IMR-90 (cell line): Measurements from ENCODE around the gene BDH1. TPM values are rescaled to one million over a fixed set of nuclear protein-coding genes. Genes with fewer than 3 reads are reported as not detected.

Experiments
- ATAC-seq: fragments of 200-7000 bp; cut with Tn5 transposase; 2 replicates; pipeline ENCODE4 v1.9.1; 2020; ENCODE audit warnings: low read depth, mild to moderate bottlenecking, moderate library complexity
- BruUV-seq: library from RNA; stranded (reverse); fragments of 400-500 nt; replicated peaks from 2 replicates; lab custom pipeline; 2021; lab: Mats Ljungman, UMichigan
- CTCF ChIA-PET: fragments of 300-600 bp; formaldehyde crosslinking; extraction: SDS; loops from one replicate; lab custom pipeline; 2021; ENCODE audit warnings: antibody characterized with exemption; lab: Yijun Ruan, JAX
- POLR2A ChIA-PET: fragments of 300-600 bp; sonication (Branson Sonifier 250); formaldehyde crosslinking; loops from one replicate; lab custom pipeline; 2022; ENCODE audit warnings: antibody characterized with exemption; ENCODE audit not compliant: unreplicated experiment; lab: Charles Lee
- DNase-seq: peaks from one replicate; pipeline ENCODE4 v3.0.0; 2013
- H2AFZ ChIP-seq: replicated peaks from 2 replicates; pipeline ENCODE3; 2013; ENCODE audit warnings: low read length, mild to moderate bottlenecking; ENCODE audit not compliant: poor library complexity
- H2AK5ac ChIP-seq: 2 replicates; pipeline ENCODE4 v1.6.1; 2013; ENCODE audit warnings: low read depth, low read length, inconsistent platforms
- H2AK9ac ChIP-seq: replicated peaks from 2 replicates; pipeline ENCODE3; 2013; ENCODE audit warnings: mild to moderate bottlenecking, low read depth, low read length, moderate library complexity; ENCODE audit not compliant: poor library complexity
- H2BK120ac ChIP-seq: 2 replicates; pipeline ENCODE4 v1.6.1; 2013; ENCODE audit warnings: low read depth, low read length, inconsistent platforms
- H2BK15ac ChIP-seq: 3 replicates; pipeline ENCODE4 v1.6.1; 2013; ENCODE audit warnings: low read depth, low read length, inconsistent platforms
- H2BK20ac ChIP-seq: 2 replicates; pipeline ENCODE4 v1.6.1; 2013; ENCODE audit warnings: low read depth, mild to moderate bottlenecking, inconsistent platforms, low read length, moderate library complexity
- H2BK5ac ChIP-seq: 2 replicates; pipeline ENCODE4 v1.6.1; 2013; ENCODE audit warnings: mild to moderate bottlenecking, low read depth, low read length, inconsistent platforms; ENCODE audit not compliant: poor library complexity, severe bottlenecking
- H3K14ac ChIP-seq: replicated peaks from 2 replicates; pipeline ENCODE4 v1.6.1; 2013; ENCODE audit warnings: low read depth, low read length, inconsistent platforms
- H3K18ac ChIP-seq: 2 replicates; pipeline ENCODE4 v1.6.1; 2013; ENCODE audit warnings: low read depth, low read length, control low read depth
- H3K23ac ChIP-seq: 2 replicates; pipeline ENCODE4 v1.6.1; 2013; ENCODE audit warnings: low read depth, low read length, inconsistent platforms
- H3K27ac ChIP-seq: 2 replicates; pipeline ENCODE4 v1.5.1; 2013; ENCODE audit warnings: mild to moderate bottlenecking, control low read depth, low read length; ENCODE audit not compliant: insufficient read depth
- H3K27me3 ChIP-seq: 2 replicates; pipeline ENCODE4 v1.6.1; 2013; ENCODE audit warnings: low read length; ENCODE audit not compliant: control insufficient read depth, insufficient read depth
- H3K36me3 ChIP-seq: 2 replicates; pipeline ENCODE4 v1.6.1; 2013; ENCODE audit warnings: low read length, mixed read lengths; ENCODE audit not compliant: control insufficient read depth, insufficient read depth
- H3K4ac ChIP-seq: 2 replicates; pipeline ENCODE4 v1.6.1; 2013; ENCODE audit warnings: low read depth, low read length, inconsistent platforms
- H3K4me1 ChIP-seq: 2 replicates; pipeline ENCODE4 v1.6.1; 2013; ENCODE audit warnings: low read length, mixed read lengths; ENCODE audit not compliant: control insufficient read depth, insufficient read depth
- H3K4me2 ChIP-seq: 2 replicates; pipeline ENCODE4 v1.6.1; 2013; ENCODE audit warnings: low read depth, mild to moderate bottlenecking, control low read depth, low read length, moderate library complexity
- H3K4me3 ChIP-seq: 2 replicates; pipeline ENCODE4 v1.5.1; 2013; ENCODE audit warnings: low read depth, mild to moderate bottlenecking, control low read depth, low read length, moderate library complexity; ENCODE audit not compliant: insufficient read depth
- H3K56ac ChIP-seq: 2 replicates; pipeline ENCODE4 v1.6.1; 2013; ENCODE audit warnings: low read length, inconsistent platforms; ENCODE audit not compliant: insufficient read depth; ENCODE audit errors: extremely low read depth
- H3K79me1 ChIP-seq, 2 experiments: 2 replicates each; pipeline ENCODE4 v1.6.1; 2013; ENCODE audit warnings: low read length in 2 of 2, inconsistent platforms in 1 of 2, low read depth in 1 of 2
- H3K9ac ChIP-seq: 2 replicates; pipeline ENCODE4 v1.6.1; 2013; ENCODE audit warnings: low read depth, low read length, control low read depth
- H3K9me1 ChIP-seq: 2 replicates; pipeline ENCODE4 v1.6.1; 2013; ENCODE audit warnings: low read length, inconsistent platforms; ENCODE audit not compliant: insufficient read depth
- H3K9me3 ChIP-seq: 2 replicates; pipeline ENCODE4 v1.6.1; 2013; ENCODE audit warnings: low read length; ENCODE audit not compliant: control insufficient read depth, insufficient read depth
- H4K20me1 ChIP-seq: 2 replicates; pipeline ENCODE4 v1.6.1; 2013; ENCODE audit warnings: low read length, inconsistent platforms; ENCODE audit not compliant: insufficient read depth
- H4K5ac ChIP-seq: 2 replicates; pipeline ENCODE4 v1.6.1; 2013; ENCODE audit warnings: mild to moderate bottlenecking, low read depth, low read length, control low read depth
- H4K8ac ChIP-seq, 2 experiments: 2 replicates each; pipeline ENCODE4 v1.6.1; 2013; ENCODE audit warnings: low read depth in 2 of 2, low read length in 2 of 2, control low read depth in 1 of 2, inconsistent platforms in 1 of 2
- H4K91ac ChIP-seq: 2 replicates; pipeline ENCODE4 v1.6.1; 2013; ENCODE audit warnings: low read depth, low read length, inconsistent platforms; ENCODE audit not compliant: insufficient read depth
- BHLHE40 ChIP-seq: fragments of 150-350 bp; IDR thresholded peaks from 2 replicates; pipeline ENCODE4 v1.6.1; 2016; ENCODE audit warnings: mild to moderate bottlenecking, low read depth, low read length
- CEBPB ChIP-seq: IDR thresholded peaks from 2 replicates; pipeline ENCODE4 v1.6.1; 2012; ENCODE audit warnings: low read depth, low read length, improper control_type of control experiment
- MAFK ChIP-seq: IDR thresholded peaks from 2 replicates; pipeline ENCODE4 v1.6.1; 2012; ENCODE audit warnings: low read depth, low read length, improper control_type of control experiment
- MAZ ChIP-seq: IDR thresholded peaks from 2 replicates; pipeline ENCODE4 v1.6.1; 2012; ENCODE audit warnings: low read depth, mild to moderate bottlenecking, low read length, improper control_type of control experiment, moderate library complexity, borderline replicate concordance
- NFE2L2 ChIP-seq: fragments of 150-350 bp; IDR thresholded peaks from 2 replicates; pipeline ENCODE4 v1.6.1; 2016; ENCODE audit warnings: low read depth, mild to moderate bottlenecking, low read length
- RAD21 ChIP-seq: IDR thresholded peaks from 2 replicates; pipeline ENCODE4 v1.6.1; 2012; ENCODE audit warnings: low read length, improper control_type of control experiment
- RFX5 ChIP-seq: IDR thresholded peaks from 2 replicates; pipeline ENCODE4 v1.8.0; 2012; ENCODE audit warnings: low read depth, mild to moderate bottlenecking, low read length, moderate library complexity
- SMC3 ChIP-seq: fragments of 150-350 bp; IDR thresholded peaks from 2 replicates; pipeline ENCODE4 v1.6.1; 2016; ENCODE audit warnings: low read depth, mild to moderate bottlenecking, antibody characterized with exemption, low read length, moderate library complexity
- WGBS, 2 experiments: methylation state at CpG; one replicate each; pipeline versions ENCODE4 v1.1.5 to v1.1.7; 2013; ENCODE audit warnings: missing lambda C conversion rate in 2 of 2; ENCODE audit not compliant: insufficient read length in 1 of 2; ENCODE audit errors: extremely low coverage in 2 of 2; 5-methylcytosine and 5-hydroxymethylcytosine counted together
- dilution Hi-C: fragments of 300-500 bp; cut with HindIII; formaldehyde crosslinking; loops from one replicate; pipeline ENCODE4 v1.14.3; 2018; ENCODE audit warnings: low sequenced_read_pairs; ENCODE audit not compliant: unreplicated experiment
- in situ Hi-C: fragments of 300-500 bp; cut with MboI; formaldehyde crosslinking; loops from 3 replicates; pipeline ENCODE4 v1.14.3; 2019; ENCODE audit warnings: low sequenced_read_pairs, inconsistent platforms, mixed read lengths
- intact Hi-C: fragments of 100-400 bp; cut with micrococcal nuclease; formaldehyde crosslinking; loops from 2 replicates; pipeline ENCODE4 v1.10.0; 2022
- polyA plus RNA-seq, 3 experiments: library from polyadenylated mRNA; depleted of rRNA; stranded (reverse); fragments of >200 nt; gene quantifications; 2 replicates each; pipeline ENCODE4 v1.2.3, GENCODE V29; 2012; ENCODE audit warnings: low replicate concordance in 1 of 3
- total RNA-seq: library from RNA; depleted of rRNA; stranded (reverse); fragments of >200 nt; gene quantifications from 2 replicates; pipeline ENCODE4 v1.2.3, GENCODE V29; 2012
- TF ChIP-seq, protein P1 (sequence below): fragments of 150-350 bp; IDR thresholded peaks from 2 replicates; pipeline ENCODE4 v1.6.1; 2016; ENCODE audit warnings: low read depth, mild to moderate bottlenecking, low read length, moderate library complexity, borderline replicate concordance
- TF ChIP-seq, protein P2 (sequence below): conservative IDR thresholded peaks from 2 replicates; pipeline ENCODE4 v1.5.1; 2012; ENCODE audit warnings: mild to moderate bottlenecking, low read depth, low read length, improper control_type of control experiment

The BDH1 gene
- total and polyA plus RNA-seq, 2 of the 4 experiments (the other 2 are of a cell fraction), result 2.7 to 4.4 TPM

DNA sequence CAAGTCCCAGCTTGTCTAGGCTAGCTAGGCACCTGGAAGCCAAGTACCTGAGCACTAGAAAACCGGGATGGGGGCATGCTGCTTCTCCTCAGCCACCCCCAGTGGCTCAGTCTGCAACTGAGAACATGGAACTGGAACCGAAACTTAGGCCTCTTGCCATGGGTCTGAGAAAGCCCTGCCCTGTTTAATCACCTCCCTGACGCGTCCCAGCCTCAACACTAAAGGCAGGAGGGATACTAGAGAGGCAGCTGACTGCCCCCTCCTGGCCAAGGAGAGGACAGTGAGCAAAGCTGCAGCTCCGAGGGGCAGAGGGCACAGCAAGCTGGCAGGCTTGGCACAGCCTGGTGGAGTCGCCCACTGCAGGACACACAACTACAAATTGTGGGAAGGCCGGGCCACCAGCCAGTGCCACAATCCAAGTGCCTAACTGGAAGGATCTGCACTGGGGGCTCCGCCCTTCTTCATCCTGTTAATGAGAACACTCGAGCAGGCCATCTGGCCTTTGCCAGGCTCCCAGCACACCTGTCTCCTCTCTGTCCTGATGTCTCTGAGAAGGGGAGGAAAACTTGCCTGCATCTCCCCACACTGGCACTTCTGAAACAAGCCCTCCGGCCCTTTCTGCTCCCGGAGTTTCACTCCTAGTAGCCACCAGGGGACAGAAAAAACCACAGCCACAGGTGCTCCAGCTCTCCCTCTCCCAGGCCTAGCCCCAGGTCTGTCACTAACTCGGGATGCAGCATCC, 53.7 kb downstream of the BDH1 start:
- in situ Hi-C loops (no loop called here), dilution Hi-C loops (no loop called here), intact Hi-C loops (no loop called here)
- Histone ChIP-seq H3K9me3 (no peaks in the 10 kb centered on the region), H2AK9ac (peak overlapping the region; percentile 33), H3K14ac (no peak overlapping the region), H3K4me2 (no peak overlapping the region), H2BK20ac (no peak overlapping the region), H4K20me1 (no peaks in the 10 kb centered on the region), H3K4ac (no peak overlapping the region), H2AK5ac (no peak overlapping the region), H3K23ac (no peak overlapping the region), H3K9me1 (no peaks in the 10 kb centered on the region), H3K56ac (no peak overlapping the region), H4K5ac (no peak overlapping the region), H2BK5ac (no peak overlapping the region), H3K4me1 (peaks cover 3% of the 10 kb centered on the region), H3K18ac (no peak overlapping the region), H2BK120ac (no peak overlapping the region), H3K36me3 (no peaks in the 10 kb centered on the region), H3K27me3 (0 out of 2 replicates have a peak, but pooled peaks cover 1% of the 10 kb centered on the region), H3K4me3 (no peak overlapping the region), H3K9ac (no peak overlapping the region), H3K27ac (no peak overlapping the region), H4K8ac (no peak overlapping the region), H2BK15ac (no peak overlapping the region), H2AFZ (peak overlapping the region; percentile 2), H3K79me1 (no peaks in the 10 kb centered on the region), H4K91ac (no peak overlapping the region)
- 85% methylated on average over 9 of the region's 12 CpGs; no CpG with 5 or more reads in 1 of the 2 experiments for WGBS, 2 experiments
- no TSS peak for BruUV-seq
- DNase-seq (peak; percentile 26), ATAC-seq (peak; percentile 79)
- ChIA-PET POLR2A (no interaction called here), CTCF (interaction anchor here (0.5 to 1.5 kb wide), 8 partner anchors 12 to 621 kb away, joined by 3 to 6 read pairs (median 3); no protein-coding TSS in a partner anchor)
- TF ChIP-seq RFX5 (no peak), NFE2L2 (no peak), MAFK (no peak), CEBPB (no peak), SMC3 (peak; percentile 63), BHLHE40 (no peak), RAD21 (peak; percentile 66), MAZ (no peak)
- TF ChIP-seq, protein P1, sequence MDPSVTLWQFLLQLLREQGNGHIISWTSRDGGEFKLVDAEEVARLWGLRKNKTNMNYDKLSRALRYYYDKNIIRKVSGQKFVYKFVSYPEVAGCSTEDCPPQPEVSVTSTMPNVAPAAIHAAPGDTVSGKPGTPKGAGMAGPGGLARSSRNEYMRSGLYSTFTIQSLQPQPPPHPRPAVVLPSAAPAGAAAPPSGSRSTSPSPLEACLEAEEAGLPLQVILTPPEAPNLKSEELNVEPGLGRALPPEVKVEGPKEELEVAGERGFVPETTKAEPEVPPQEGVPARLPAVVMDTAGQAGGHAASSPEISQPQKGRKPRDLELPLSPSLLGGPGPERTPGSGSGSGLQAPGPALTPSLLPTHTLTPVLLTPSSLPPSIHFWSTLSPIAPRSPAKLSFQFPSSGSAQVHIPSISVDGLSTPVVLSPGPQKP, result no peak
- TF ChIP-seq, protein P2, sequence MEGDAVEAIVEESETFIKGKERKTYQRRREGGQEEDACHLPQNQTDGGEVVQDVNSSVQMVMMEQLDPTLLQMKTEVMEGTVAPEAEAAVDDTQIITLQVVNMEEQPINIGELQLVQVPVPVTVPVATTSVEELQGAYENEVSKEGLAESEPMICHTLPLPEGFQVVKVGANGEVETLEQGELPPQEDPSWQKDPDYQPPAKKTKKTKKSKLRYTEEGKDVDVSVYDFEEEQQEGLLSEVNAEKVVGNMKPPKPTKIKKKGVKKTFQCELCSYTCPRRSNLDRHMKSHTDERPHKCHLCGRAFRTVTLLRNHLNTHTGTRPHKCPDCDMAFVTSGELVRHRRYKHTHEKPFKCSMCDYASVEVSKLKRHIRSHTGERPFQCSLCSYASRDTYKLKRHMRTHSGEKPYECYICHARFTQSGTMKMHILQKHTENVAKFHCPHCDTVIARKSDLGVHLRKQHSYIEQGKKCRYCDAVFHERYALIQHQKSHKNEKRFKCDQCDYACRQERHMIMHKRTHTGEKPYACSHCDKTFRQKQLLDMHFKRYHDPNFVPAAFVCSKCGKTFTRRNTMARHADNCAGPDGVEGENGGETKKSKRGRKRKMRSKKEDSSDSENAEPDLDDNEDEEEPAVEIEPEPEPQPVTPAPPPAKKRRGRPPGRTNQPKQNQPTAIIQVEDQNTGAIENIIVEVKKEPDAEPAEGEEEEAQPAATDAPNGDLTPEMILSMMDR, result peak; percentile 52
